ENCODE data around the gene CHRNA9. TPM values are rescaled to one million over a fixed set of nuclear protein-coding genes. Genes with fewer than 3 reads are reported as not detected.
A peak's percentile ranks its signal among the peaks of the same experiment; 100 is the strongest.

Gene CHRNA9
- total and polyA plus RNA-seq, 2 experiments from 2014 or later: 0.58 to 5.7 TPM

DNA sequence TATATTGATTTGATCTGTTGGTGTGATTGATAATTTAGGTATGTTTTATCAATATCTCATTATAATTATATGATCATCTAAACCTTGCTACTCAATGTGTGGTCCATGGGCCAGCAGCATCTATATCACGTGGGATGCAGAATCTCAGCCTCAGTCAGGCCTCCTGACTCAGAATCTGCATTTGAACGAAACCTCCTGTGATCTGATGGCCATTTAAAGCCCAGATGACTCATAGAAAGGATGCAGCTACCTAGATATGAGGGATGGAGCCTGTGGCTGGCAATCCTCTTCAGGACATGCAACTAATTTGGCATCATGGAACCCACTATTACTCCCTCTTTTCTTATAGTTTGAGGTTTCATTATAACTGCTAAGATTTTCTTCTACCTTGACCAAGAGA lies 11.3 kb upstream of the CHRNA9 start (continued):
- TF ChIP-seq, protein P1, sequence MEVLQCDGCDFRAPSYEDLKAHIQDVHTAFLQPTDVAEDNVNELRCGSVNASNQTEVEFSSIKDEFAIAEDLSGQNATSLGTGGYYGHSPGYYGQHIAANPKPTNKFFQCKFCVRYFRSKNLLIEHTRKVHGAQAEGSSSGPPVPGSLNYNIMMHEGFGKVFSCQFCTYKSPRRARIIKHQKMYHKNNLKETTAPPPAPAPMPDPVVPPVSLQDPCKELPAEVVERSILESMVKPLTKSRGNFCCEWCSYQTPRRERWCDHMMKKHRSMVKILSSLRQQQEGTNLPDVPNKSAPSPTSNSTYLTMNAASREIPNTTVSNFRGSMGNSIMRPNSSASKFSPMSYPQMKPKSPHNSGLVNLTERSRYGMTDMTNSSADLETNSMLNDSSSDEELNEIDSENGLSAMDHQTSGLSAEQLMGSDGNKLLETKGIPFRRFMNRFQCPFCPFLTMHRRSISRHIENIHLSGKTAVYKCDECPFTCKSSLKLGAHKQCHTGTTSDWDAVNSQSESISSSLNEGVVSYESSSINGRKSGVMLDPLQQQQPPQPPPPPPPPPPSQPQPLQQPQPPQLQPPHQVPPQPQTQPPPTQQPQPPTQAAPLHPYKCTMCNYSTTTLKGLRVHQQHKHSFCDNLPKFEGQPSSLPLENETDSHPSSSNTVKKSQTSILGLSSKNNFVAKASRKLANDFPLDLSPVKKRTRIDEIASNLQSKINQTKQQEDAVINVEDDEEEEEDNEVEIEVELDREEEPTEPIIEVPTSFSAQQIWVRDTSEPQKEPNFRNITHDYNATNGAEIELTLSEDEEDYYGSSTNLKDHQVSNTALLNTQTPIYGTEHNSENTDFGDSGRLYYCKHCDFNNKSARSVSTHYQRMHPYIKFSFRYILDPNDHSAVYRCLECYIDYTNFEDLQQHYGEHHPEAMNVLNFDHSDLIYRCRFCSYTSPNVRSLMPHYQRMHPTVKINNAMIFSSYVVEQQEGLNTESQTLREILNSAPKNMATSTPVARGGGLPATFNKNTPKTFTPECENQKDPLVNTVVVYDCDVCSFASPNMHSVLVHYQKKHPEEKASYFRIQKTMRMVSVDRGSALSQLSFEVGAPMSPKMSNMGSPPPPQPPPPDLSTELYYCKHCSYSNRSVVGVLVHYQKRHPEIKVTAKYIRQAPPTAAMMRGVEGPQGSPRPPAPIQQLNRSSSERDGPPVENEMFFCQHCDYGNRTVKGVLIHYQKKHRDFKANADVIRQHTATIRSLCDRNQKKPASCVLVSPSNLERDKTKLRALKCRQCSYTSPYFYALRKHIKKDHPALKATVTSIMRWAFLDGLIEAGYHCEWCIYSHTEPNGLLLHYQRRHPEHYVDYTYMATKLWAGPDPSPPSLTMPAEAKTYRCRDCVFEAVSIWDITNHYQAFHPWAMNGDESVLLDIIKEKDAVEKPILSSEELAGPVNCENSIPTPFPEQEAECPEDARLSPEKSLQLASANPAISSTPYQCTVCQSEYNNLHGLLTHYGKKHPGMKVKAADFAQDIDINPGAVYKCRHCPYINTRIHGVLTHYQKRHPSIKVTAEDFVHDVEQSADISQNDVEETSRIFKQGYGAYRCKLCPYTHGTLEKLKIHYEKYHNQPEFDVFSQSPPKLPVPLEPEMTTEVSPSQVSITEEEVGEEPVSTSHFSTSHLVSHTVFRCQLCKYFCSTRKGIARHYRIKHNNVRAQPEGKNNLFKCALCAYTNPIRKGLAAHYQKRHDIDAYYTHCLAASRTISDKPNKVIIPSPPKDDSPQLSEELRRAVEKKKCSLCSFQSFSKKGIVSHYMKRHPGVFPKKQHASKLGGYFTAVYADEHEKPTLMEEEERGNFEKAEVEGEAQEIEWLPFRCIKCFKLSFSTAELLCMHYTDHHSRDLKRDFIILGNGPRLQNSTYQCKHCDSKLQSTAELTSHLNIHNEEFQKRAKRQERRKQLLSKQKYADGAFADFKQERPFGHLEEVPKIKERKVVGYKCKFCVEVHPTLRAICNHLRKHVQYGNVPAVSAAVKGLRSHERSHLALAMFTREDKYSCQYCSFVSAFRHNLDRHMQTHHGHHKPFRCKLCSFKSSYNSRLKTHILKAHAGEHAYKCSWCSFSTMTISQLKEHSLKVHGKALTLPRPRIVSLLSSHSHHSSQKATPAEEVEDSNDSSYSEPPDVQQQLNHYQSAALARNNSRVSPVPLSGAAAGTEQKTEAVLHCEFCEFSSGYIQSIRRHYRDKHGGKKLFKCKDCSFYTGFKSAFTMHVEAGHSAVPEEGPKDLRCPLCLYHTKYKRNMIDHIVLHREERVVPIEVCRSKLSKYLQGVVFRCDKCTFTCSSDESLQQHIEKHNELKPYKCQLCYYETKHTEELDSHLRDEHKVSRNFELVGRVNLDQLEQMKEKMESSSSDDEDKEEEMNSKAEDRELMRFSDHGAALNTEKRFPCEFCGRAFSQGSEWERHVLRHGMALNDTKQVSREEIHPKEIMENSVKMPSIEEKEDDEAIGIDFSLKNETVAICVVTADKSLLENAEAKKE (CRISPR knock-in tag; IDR thresholded peaks at IDR 0.05): no peak
- TF ChIP-seq REST (IDR thresholded peaks at IDR 0.05; ENCODE audit: unreplicated experiment) (no peak), EZH2 (IDR thresholded peaks at IDR 0.05; ENCODE audit: low read depth, unreplicated experiment) (no peak), STAT1 (IDR thresholded peaks at IDR 0.05; ENCODE audit: unreplicated experiment) (no peak), NANOG (IDR thresholded peaks at IDR 0.05; ENCODE audit: borderline replicate concordance) (no peak)

DNA sequence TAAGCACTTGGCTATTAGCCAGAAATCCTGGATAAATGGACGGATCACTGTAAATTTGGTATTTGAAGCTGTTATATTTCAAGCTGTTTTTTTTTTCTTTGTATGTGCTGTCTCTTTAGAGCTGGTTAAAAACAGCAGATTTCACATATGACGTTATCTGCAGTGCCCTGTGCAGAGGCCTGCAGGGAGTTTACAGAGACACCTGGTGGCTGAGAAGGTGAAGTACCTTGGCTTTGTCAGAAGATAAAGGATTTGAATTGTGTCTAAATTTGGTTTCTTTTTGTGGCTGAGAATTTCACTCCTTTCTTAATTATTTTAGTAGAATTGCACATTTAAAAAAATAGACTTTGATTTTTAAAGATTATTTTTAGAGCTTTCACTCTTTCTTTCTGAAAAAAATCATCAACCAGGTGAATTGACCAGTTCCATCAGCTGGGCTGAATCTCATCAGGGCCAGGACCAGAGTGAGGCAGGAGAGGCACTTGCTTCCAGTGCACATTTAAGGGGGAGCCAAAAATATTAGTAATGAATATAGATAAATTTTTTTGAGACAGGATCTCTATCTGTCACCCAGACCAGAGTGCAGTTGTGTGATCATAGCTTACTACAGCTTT lies 9.6 kb upstream of the CHRNA9 start:
- Histone ChIP-seq H3K9me2 (ENCODE audit: insufficient read depth) (no peaks in the 10 kb centered on the region), H3K4me3 (no peak overlapping the region), H3K4me2 (no peak overlapping the region), H3K4me1 (ENCODE audit: insufficient read depth) (peaks cover 25% of the 10 kb centered on the region), H4K20me1 (replicated peaks; ENCODE audit: insufficient read depth) (no peaks in the 10 kb centered on the region), H2AFZ (no peak overlapping the region), H3K27ac (ENCODE audit: low read depth) (no peak overlapping the region), H3K36me3 (ENCODE audit: insufficient read depth) (no peaks in the 10 kb centered on the region), H3K27me3 (ENCODE audit: insufficient read depth) (no peaks in the 10 kb centered on the region), H3F3A (replicated peaks; ENCODE audit: low read depth) (no peaks in the 10 kb centered on the region), H3K79me2 (replicated peaks; ENCODE audit: insufficient read depth) (no peaks in the 10 kb centered on the region)
- peak; percentile 90 for ATAC-seq
- Mint-ChIP-seq H3K36me3 (ENCODE audit: low read depth) (no peaks in the 10 kb centered on the region; the same call in 2 of the 3 replicates), H3K27ac (no peak overlapping the region), H3K27me3 (ENCODE audit: insufficient read depth, low read depth, poor library complexity) (peaks cover 17% of the 10 kb centered on the region), H3K4me1 (peaks cover 27% of the 10 kb centered on the region), H3K4me3 (no peak overlapping the region), H3K9me3 (no peaks in the 10 kb centered on the region)
- DNase-seq (ENCODE audit: low spot score): peak; percentile 87
- TF ChIP-seq REST (IDR thresholded peaks at IDR 0.05; ENCODE audit: unreplicated experiment) (no peak), EZH2 (IDR thresholded peaks at IDR 0.05; ENCODE audit: low read depth, unreplicated experiment) (no peak), CREB1 (CRISPR knock-in tag; IDR thresholded peaks at IDR 0.05; ENCODE audit: low read depth) (peak; percentile 47; the same call in 1 of the 2 replicates), JUNB (IDR thresholded peaks at IDR 0.05; ENCODE audit: unreplicated experiment) (no peak), ETS1 (IDR thresholded peaks at IDR 0.05) (no peak)
